SIG-M5 treated with dmso at 0.1 percent for 504 hours (cell line): ENCODE data around the gene PKDREJ.

ENCODE experiments used
- DNase-seq: peaks from one replicate; lab custom pipeline; 2025; ENCODE audit not compliant: unreplicated experiment; lab: John Stamatoyannopoulos, UW

PKDREJ gene

GRCh38 chr22:46239261-46240048 is 23.7 kb downstream of the PKDREJ start:
- no peak for DNase-seq

GRCh38 chr22:46238541-46238940 is 24.6 kb downstream of the PKDREJ start:
- no peak for DNase-seq

GRCh38 chr22:46237453-46238124 is 25.6 kb downstream of the PKDREJ start:
- no peak for DNase-seq

DNA sequence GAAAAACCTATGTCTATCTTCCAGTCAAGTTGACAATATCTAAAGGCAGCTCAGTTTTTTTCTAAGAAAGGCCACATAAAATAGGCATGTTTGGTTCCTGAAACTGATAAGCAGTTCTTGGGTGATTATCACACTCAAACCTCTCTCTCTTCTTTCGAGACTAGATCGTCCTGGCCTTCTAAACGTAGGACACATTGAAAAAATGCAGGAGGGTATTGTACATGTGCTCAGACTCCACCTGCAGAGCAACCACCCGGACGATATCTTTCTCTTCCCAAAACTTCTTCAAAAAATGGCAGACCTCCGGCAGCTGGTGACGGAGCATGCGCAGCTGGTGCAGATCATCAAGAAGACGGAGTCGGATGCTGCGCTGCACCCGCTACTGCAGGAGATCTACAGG is 28.2 kb downstream of the PKDREJ start:
- no peak for DNase-seq

DNA sequence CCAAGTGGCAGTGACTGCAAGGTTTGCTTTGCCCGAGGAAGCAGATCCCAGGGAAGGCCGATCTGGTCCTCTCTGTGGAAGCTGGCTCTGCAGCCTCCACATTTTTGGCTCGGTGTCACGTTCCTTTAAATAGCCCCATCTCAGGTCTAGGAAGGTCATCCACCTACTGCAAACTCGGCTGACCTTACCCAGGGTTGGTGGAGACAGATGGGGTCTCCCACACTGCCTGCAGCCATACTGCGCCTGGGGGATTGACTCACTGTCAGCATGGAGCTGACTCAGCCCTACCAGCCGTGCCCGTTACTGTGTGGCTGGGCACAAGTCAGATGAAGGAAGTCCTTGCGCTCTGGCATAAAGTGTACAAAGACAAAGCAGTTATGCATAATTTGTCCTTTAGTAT is 29.9 kb downstream of the PKDREJ start:
- no peak for DNase-seq

DNA sequence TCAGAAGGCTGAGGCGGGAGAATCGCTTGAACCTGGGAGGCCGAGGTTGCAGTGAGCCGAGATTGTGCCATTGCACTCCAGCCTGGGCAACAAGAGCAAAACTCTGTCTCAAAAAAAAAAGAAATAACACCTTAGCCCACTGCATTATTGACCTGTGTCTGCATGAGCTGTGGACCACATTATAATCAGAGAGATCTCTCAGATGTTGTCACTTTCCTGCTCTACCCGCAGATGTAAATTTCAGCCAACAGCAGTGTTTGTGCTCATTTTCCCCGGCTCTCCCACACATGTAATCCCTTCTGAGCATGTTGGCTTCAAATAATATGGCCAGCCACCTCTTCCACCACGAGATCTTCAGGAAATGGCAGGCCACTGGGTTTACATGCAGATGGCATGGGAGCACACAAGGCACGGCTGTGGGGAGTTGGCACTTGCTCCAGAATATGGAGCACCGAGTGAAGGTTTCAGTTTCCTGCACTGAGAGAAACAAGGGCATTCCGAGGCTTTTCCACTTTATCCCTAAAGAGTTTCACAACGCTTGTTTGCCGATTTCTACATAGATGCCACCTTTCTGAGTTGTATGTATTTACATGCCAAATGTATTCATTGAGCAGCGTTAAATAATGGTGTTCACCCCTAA is 32.8 kb downstream of the PKDREJ start:
- DNase-seq = no peak

DNA sequence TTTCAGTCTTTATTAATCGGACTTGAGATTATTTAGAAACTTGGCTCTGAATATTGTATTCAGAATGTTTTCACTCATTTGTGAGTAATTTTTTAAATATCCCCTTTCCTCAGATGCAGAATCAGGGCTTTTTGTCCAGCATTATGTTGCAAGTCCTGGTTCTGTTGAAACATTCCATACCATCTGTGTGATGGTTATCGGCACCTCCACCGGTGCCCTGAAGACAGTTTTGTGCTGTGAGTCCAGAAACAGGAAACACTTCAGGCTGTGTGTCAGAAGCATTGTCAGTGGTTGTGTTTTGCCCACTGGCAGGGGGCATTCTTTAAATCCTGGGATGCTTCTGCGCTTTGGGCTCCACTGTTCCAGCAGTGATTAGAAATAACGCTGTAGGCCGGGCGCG is 33.4 kb downstream of the PKDREJ start:
- DNase-seq = no peak

GRCh38 chr22:46226577-46226976 is 36.6 kb downstream of the PKDREJ start:
- DNase-seq = no peak

DNA sequence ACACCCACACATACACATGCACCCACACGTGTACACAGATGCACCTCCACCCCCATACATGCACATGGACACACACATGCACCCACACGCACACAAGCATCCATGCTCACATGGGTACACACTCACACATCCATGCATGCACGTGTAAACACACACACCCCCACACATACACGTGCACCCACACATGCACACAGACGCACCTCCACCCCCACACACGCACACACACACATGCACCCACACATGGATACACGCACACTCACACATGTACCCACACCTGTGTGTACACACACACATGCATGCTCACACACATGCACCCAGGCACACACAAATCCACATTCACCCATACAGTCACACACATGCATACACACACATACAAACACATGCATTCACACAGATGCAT is 37.5 kb downstream of the PKDREJ start:
- no peak for DNase-seq

DNA sequence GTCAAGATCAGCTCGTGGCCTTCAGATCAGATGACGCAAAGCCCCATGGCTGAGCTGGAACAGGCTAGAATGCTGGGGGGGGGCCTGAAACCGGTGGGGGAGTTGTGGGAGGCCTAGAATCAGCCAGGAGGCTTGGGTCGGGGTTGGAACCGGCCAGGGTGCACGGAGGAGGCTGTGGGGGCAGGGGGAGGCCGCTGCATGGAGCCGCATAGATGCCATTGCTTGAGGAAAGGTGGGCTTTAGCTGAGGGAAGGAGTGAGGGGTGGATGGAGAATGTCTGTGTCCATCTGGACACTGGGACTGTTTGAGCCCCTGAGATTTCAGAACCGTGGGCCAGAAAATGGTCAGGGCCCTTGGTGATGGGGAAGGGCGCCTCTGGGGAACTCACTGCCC is 38.2 kb downstream of the PKDREJ start:
- no peak for DNase-seq

DNA sequence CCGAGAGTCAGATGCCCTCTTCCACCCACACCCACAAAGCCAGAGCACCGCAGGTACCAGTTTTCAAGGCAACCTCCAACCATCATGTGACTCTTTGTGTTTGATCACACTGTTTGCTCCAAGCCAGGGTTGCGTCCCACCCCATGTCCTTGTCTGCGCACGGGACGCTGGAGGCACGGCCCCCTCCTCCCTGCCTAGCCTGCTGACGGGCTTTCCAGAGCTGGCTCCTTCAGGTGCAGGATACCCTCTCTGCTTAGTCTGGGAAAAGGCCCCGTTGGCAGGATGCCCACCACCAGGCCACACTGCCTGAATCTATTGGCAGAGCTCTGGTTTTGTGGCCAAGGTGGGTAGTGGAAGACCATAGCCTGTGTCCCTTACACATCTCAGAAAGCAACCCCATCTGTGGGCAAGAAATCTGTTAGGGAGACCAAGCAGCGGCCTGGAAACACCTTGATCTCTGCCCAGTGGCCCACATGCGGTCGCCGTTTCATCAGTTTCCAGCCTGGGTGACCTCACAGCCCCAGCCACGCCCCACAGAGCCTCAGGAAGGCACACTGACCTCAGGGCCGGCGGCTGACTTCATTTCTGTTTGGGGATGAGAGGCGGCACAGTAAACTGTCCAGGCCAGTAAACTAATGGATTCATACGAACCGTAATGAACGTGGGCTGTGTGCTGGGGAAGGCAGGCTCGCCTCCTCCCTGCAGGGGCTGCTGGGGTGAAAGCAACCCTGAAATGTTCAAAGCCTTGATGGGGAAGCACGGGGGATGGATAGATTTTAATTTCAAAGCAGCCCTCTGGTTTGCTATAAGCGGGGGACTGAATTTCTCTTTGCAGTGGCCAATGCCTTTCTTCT is 38.9 kb downstream of the PKDREJ start:
- DNase-seq = no peak

GRCh38 chr22:46220921-46221320 is 42.2 kb downstream of the PKDREJ start:
- DNase-seq = no peak

DNA sequence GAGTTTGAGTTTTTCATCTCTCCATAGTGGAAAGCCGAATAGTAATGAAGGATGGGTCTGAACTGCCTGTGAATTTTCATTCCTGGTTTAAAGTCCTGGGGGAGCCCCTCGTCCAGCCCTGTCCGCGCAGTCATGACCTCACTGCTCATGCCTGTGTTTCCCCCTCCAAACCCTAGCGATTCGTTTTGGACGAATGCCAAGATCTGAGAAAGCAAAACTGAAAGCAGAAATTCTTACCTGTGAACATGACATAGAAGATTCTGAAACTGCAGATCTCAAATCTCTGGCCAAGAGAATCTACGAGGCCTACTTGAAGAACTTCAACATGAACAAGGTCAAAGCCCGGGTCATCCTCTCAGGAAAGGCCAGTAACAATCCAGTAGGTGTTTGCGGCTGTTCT is 43.5 kb downstream of the PKDREJ start:
- DNase-seq = no peak

DNA sequence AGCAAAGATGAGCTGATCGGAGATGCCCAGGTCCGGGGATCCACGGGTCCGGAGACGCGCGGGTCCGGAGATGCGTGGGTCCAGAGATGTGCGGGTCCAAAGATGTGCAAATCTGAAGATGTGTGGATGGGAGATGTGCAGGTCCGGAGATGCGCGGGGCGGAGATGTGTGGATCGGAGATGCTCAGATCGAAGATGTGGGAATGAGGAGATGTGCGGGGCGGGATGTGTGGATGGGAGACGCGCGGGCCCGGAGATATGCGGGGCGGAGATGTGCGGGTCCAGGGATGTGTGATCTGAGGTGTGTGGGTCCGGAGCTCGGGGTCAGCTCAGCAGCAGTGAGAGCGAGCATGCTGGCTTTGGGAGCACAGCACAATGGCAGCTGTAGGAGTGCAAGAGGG is 48.5 kb downstream of the PKDREJ start:
- no peak for DNase-seq

DNA sequence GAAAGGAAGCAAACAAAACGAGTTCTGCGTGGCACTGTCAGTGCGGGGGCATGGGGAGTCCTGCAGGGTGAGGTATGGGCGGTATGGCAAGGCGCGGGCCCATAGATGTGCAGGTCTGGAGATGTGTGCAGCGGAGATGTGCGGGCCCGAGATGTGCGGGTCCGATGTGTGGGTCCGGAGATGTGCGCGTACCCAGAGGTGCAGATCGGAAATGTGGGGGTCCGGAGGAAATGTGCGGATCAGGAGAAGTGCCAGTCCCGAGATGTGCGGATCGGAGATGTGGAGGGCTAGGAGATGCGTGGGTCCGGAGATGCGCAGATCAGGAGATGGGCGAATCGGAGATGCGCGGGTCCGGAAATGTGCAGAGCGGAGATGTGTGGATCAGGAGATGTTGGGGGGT is 49.0 kb downstream of the PKDREJ start:
- no peak for DNase-seq

DNA sequence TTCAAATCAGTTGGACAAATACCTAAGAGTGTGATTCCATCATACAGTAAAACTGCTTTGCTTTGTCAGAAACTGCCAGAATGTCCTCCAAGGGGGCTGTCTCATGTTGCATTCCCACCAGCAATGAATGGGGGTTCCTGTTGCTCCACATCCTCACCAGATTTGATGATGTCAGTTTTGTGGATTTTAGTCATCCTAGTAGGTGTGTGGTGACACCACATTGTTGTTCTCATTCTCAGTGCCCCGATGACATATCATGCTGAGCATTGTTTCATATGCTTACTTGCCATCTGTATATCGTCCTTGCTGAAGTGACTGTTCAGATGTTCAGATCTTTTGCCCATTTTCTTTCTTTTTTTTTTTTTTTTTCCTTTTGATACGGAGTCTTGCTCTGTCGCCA is 50.1 kb downstream of the PKDREJ start:
- no peak for DNase-seq

DNA sequence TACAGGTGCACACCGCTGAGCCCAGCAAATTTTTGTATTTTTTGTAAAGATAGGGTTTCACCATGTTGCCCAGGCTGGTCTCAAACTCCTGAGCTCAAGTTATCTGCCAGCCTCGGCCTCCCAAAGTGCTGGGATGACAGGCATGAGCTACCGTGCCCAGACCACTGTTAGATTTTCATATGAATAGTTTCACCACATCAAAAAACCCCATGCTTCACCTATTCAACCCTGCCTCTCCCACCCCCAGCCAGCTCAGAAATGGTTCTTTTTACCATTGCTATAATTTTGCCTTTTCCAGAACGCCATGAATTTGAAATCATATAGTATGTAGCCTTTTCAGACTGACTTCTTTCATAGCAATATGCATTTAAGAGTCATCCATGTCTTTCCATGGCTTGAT is 50.9 kb downstream of the PKDREJ start:
- DNase-seq = no peak

- no peak for DNase-seq
Observed at GRCh38 chr22:46209262-46209661, 53.9 kb downstream of the PKDREJ start.
